Kidney glomerular epithelial cell (primary cell): ENCODE data around the gene SLC28A1.
"Not testable (repeated sequence)": the region's sequence is repeated elsewhere in the genome, so short reads cannot be mapped to it uniquely, and the experiment has no call there.

Source experiments
- DNase-seq: peaks from one replicate; lab custom pipeline; 2025; lab: John Stamatoyannopoulos, UW

Gene SLC28A1

GRCh38 chr15:84862214-84862975, 22.1 kb upstream of the SLC28A1 start:
- no peak for DNase-seq

- DNase-seq: no peak
Measured at GRCh38 chr15:84863565-84864443, 20.7 kb upstream of the SLC28A1 start.

- no peak for DNase-seq
Measured at GRCh38 chr15:84864444-84864795, 20.0 kb upstream of the SLC28A1 start.

- no peak for DNase-seq
Measured at GRCh38 chr15:84865074-84865569, 19.3 kb upstream of the SLC28A1 start.

GRCh38 chr15:84868037-84868880, 16.2 kb upstream of the SLC28A1 start:
- DNase-seq: no peak

GRCh38 chr15:84869510-84869909, 15.0 kb upstream of the SLC28A1 start:
- DNase-seq: no peak

- DNase-seq: no peak
Measured at GRCh38 chr15:84871428-84871985, 13.0 kb upstream of the SLC28A1 start.

- DNase-seq: no peak
Measured at GRCh38 chr15:84872009-84872910, 12.2 kb upstream of the SLC28A1 start.

GRCh38 chr15:84873997-84874396, 10.5 kb upstream of the SLC28A1 start:
- DNase-seq: no peak

GRCh38 chr15:84874981-84875699, 9.3 kb upstream of the SLC28A1 start:
- DNase-seq: no peak

- no peak for DNase-seq
Measured at GRCh38 chr15:84876269-84876668, 8.2 kb upstream of the SLC28A1 start.

GRCh38 chr15:84877701-84878100, 6.8 kb upstream of the SLC28A1 start:
- DNase-seq: not testable (repeated sequence)

GRCh38 chr15:84878504-84878903, 6.0 kb upstream of the SLC28A1 start:
- peak; percentile 53 for DNase-seq

GRCh38 chr15:84879088-84879780, 5.2 kb upstream of the SLC28A1 start:
- no peak for DNase-seq

GRCh38 chr15:84880007-84880406, 4.5 kb upstream of the SLC28A1 start:
- no peak for DNase-seq

GRCh38 chr15:84880822-84881519, 3.5 kb upstream of the SLC28A1 start:
- no peak for DNase-seq

GRCh38 chr15:84881520-84881830, 3.0 kb upstream of the SLC28A1 start:
- DNase-seq: peak; percentile 9

GRCh38 chr15:84883466-84883865, 996 bp upstream of the SLC28A1 start:
- DNase-seq: peak; percentile 37

GRCh38 chr15:84885801-84886200, 1.3 kb downstream of the SLC28A1 start:
- no peak for DNase-seq
